Aorta (tissue), 5 donors: ENCODE measurements around the gene HOXA1. TPM values are rescaled to one million over a fixed set of nuclear protein-coding genes. Genes with fewer than 3 reads are reported as not detected.

Source experiments
- ATAC-seq: fragments of 200-7000 bp; cut with Tn5 transposase; one replicate; pipeline ENCODE4 v1.9.1; 2022; ENCODE audit warnings: moderate library complexity; ENCODE audit not compliant: low FRiP score
- DNase-seq, 2 donors: peaks; one replicate each; pipeline ENCODE4 v3.0.0-alpha.2; 2020
- H3K27ac ChIP-seq, 2 donors: one replicate each; pipeline ENCODE4 v1.5.1; 2013; ENCODE audit warnings: low read length in 2 of 2, mild to moderate bottlenecking in 2 of 2, moderate library complexity in 2 of 2, control low read depth in 1 of 2, inconsistent platforms in 1 of 2, low read depth in 1 of 2
- H3K27me3 ChIP-seq, 2 donors: one replicate each; pipeline ENCODE4 v1.6.1; 2013; ENCODE audit warnings: control low read depth in 1 of 2, low read length in 1 of 2, mild to moderate bottlenecking in 1 of 2, moderate library complexity in 1 of 2; ENCODE audit not compliant: insufficient read depth in 2 of 2, control insufficient read depth in 1 of 2
- H3K36me3 ChIP-seq, 2 donors: one replicate each; pipeline ENCODE4 v1.6.1; 2013; ENCODE audit warnings: control low read depth in 1 of 2, low read length in 1 of 2, mild to moderate bottlenecking in 1 of 2; ENCODE audit not compliant: insufficient read depth in 2 of 2, control insufficient read depth in 1 of 2
- H3K4me1 ChIP-seq, 2 donors: one replicate each; pipeline ENCODE4 v1.6.1; 2013; ENCODE audit warnings: low read length in 2 of 2, control low read depth in 1 of 2, mild to moderate bottlenecking in 1 of 2, moderate library complexity in 1 of 2; ENCODE audit not compliant: insufficient read depth in 2 of 2, control insufficient read depth in 1 of 2
- H3K4me3 ChIP-seq, 2 donors: one replicate each; pipeline ENCODE4 v1.5.1; 2013; ENCODE audit warnings: low read length in 2 of 2, control low read depth in 1 of 2, mild to moderate bottlenecking in 1 of 2
- H3K9me3 ChIP-seq: one replicate; pipeline ENCODE4 v1.6.1; 2013; ENCODE audit warnings: mild to moderate bottlenecking, low read length; ENCODE audit not compliant: control insufficient read depth
- WGBS, 2 donors: extraction: QIAGEN DNeasy Blood & Tissue Kit; methylation state at CpG; one replicate each; pipeline ENCODE4 v1.1.7; 2013; 5-methylcytosine and 5-hydroxymethylcytosine counted together
- intact Hi-C, 2 donors: fragments of 100-400 bp; cut with DNase I; formaldehyde crosslinking; loops; one replicate each; pipeline versions ENCODE4 v1.14.2 to v1.15.0; 2022
- polyA plus RNA-seq, 2 donors: library from polyadenylated mRNA; stranded (reverse); fragments of 200-250 nt; gene quantifications; one replicate each; pipeline ENCODE4 v1.2.3, GENCODE V29; 2013
- total RNA-seq, 2 donors: library from RNA; stranded (reverse); fragmentation: NEBNext Ultra II Directional; extraction: Animal tissue kit (Norgen Biotek cat#: 25700); gene quantifications; one replicate each; pipeline ENCODE4 v1.2.1, GENCODE V29; 2021
- donor health status: healthy with polysubstance abuse.
- donor health status: Bipolar disorder and iron deficiency.
- donor health status: DM: no; HTN: no; CAD: no.
- donor health status: DM: no; HTN: no; CAD: no.
- donor health status: DM: yes; HTN: yes; CAD: no.

The HOXA1 gene
- total and polyA plus RNA-seq, 4 donors: 0.59 to 1.6 (median 1.1) TPM

GRCh38 chr7:27134392-27134791 is 38.6 kb upstream of the HOXA1 start:
- no peaks in the 10 kb centered on the region for H3K27me3 ChIP-seq
- no peaks in the 10 kb centered on the region for H3K4me1 ChIP-seq
- ATAC-seq: no peak
- no peak overlapping the region for H3K4me3 ChIP-seq
- intact Hi-C loops: loop anchor here in 1 of 2 donors (5.0 kb wide), 1 partner anchor 37 kb away; the partner anchor contains the start of gene HOXA1
- no peak overlapping the region for H3K27ac ChIP-seq
- no peaks in the 10 kb centered on the region for H3K36me3 ChIP-seq
- 34 to 39% methylated on average over 2 of the region's 2 CpGs for WGBS, 2 donors
- no peaks in the 10 kb centered on the region for H3K9me3 ChIP-seq
- DNase-seq: no peak

GRCh38 chr7:27133409-27134231 is 37.8 kb upstream of the HOXA1 start:
- H3K27ac ChIP-seq: no peak overlapping the region
- WGBS, 2 donors: 75 to 88% methylated on average over 18 of the region's 18 CpGs
- ATAC-seq: no peak
- H3K36me3 ChIP-seq: no peaks in the 10 kb centered on the region
- no peak overlapping the region for H3K4me3 ChIP-seq
- H3K27me3 ChIP-seq: no peaks in the 10 kb centered on the region
- DNase-seq: no peak
- H3K9me3 ChIP-seq: no peaks in the 10 kb centered on the region
- no peaks in the 10 kb centered on the region for H3K4me1 ChIP-seq
- intact Hi-C loops: loop anchor here in 1 of 2 donors (5.0 kb wide), 1 partner anchor 36 kb away; the partner anchor contains the start of gene HOXA1

GRCh38 chr7:27132978-27133377 is 37.2 kb upstream of the HOXA1 start:
- H3K36me3 ChIP-seq: no peaks in the 10 kb centered on the region
- no peak for ATAC-seq
- intact Hi-C loops: loop anchor here in 1 of 2 donors (5.0 kb wide), 1 partner anchor 36 kb away; the partner anchor contains the start of gene HOXA1
- H3K27ac ChIP-seq: no peak overlapping the region
- no peaks in the 10 kb centered on the region for H3K4me1 ChIP-seq
- H3K9me3 ChIP-seq: no peaks in the 10 kb centered on the region
- no peaks in the 10 kb centered on the region for H3K27me3 ChIP-seq
- DNase-seq: no peak
- WGBS, 2 donors: 70 to 84% methylated on average over 6 of the region's 6 CpGs
- H3K4me3 ChIP-seq: no peak overlapping the region

GRCh38 chr7:27132214-27132613 is 36.4 kb upstream of the HOXA1 start:
- WGBS, 2 donors: 72 to 81% methylated on average over 2 of the region's 2 CpGs
- intact Hi-C loops: loop anchor here in 1 of 2 donors (5.0 kb wide), 1 partner anchor 35 kb away; the partner anchor contains the start of gene HOXA1
- no peak for DNase-seq
- Histone ChIP-seq H3K4me1 (no peaks in the 10 kb centered on the region), H3K9me3 (no peaks in the 10 kb centered on the region), H3K36me3 (no peaks in the 10 kb centered on the region), H3K27ac (no peak overlapping the region), H3K27me3 (no peaks in the 10 kb centered on the region), H3K4me3 (no peak overlapping the region)
- no peak for ATAC-seq

GRCh38 chr7:27131390-27131819 is 35.6 kb upstream of the HOXA1 start:
- peak overlapping the region; percentile 16 to 50 for H3K4me3 ChIP-seq
- WGBS, 2 donors: 42 to 44% methylated on average over 12 of the region's 12 CpGs
- intact Hi-C loops: loop anchor here in 1 of 2 donors (5.0 kb wide), 1 partner anchor 34 kb away; the partner anchor contains the start of gene HOXA1
- H3K36me3 ChIP-seq: no peaks in the 10 kb centered on the region
- no peaks in the 10 kb centered on the region for H3K27me3 ChIP-seq
- H3K27ac ChIP-seq: no peak overlapping the region
- ATAC-seq (no peak), DNase-seq (no peak)
- no peaks in the 10 kb centered on the region for H3K9me3 ChIP-seq
- no peaks in the 10 kb centered on the region for H3K4me1 ChIP-seq

GRCh38 chr7:27130540-27131389 is 35.0 kb upstream of the HOXA1 start, which contains the start of gene HOXA4:
TSS of gene HOXA4 (minus strand) at chr7:27130757. CDS start at chr7:27130733, 24 bp downstream.
- Histone ChIP-seq H3K4me1 (no peaks in the 10 kb centered on the region), H3K27me3 (no peaks in the 10 kb centered on the region), H3K9me3 (no peaks in the 10 kb centered on the region), H3K36me3 (no peaks in the 10 kb centered on the region), H3K27ac (peak within 1 kb of the TSS; percentile 31 to 68), H3K4me3 (peak within 1 kb of the TSS; percentile 89 to 90)
- DNase-seq (peak; percentile 96 to 98), ATAC-seq (peak; percentile 97)
- 1 to 4% methylated on average over 62 to 67 of the region's 67 CpGs for WGBS, 2 donors
- intact Hi-C loops: loop anchor here in 1 of 2 donors (5.0 kb wide), 1 partner anchor 33 kb away; the partner anchor contains the start of gene HOXA1

GRCh38 chr7:27129729-27130539 is 34.1 kb upstream of the HOXA1 start:
- H3K27ac ChIP-seq: peak overlapping the region; percentile 31 to 68
- ATAC-seq: peak; percentile 4
- H3K4me1 ChIP-seq: no peaks in the 10 kb centered on the region
- no peaks in the 10 kb centered on the region for H3K27me3 ChIP-seq
- 9% methylated on average over 41 to 72 of the region's 72 CpGs for WGBS, 2 donors
- peak overlapping the region; percentile 89 to 90 for H3K4me3 ChIP-seq
- no peaks in the 10 kb centered on the region for H3K36me3 ChIP-seq
- intact Hi-C loops: loop anchor here in 1 of 2 donors (5.0 kb wide), 1 partner anchor 33 kb away; the partner anchor contains the start of gene HOXA1
- peak; percentile 66 to 84 for DNase-seq
- H3K9me3 ChIP-seq: no peaks in the 10 kb centered on the region
